HUDEP-2 (cell line): Measurements from ENCODE around the gene SHC1.

Experiments
- DNase-seq, 76 experiments: peaks; one replicate each; lab custom pipeline; 2025; ENCODE audit not compliant: unreplicated experiment in 76 of 76; lab: John Stamatoyannopoulos, UW

SHC1 gene

GRCh38 chr1:154943649-154944400, 26.7 kb downstream of the SHC1 start:
- peak in 13 of 76 experiments; percentile 5 to 25 (median 12) for DNase-seq

GRCh38 chr1:154941333-154942013, 29.1 kb downstream of the SHC1 start:
- no peak for DNase-seq

GRCh38 chr1:154940651-154941194, 29.8 kb downstream of the SHC1 start:
- no peak for DNase-seq

- no peak for DNase-seq
Observed at GRCh38 chr1:154940213-154940560, 30.4 kb downstream of the SHC1 start.

GRCh38 chr1:154938604-154939399, 31.7 kb downstream of the SHC1 start:
- DNase-seq: no peak

- no peak for DNase-seq
Observed at GRCh38 chr1:154937988-154938386, 32.6 kb downstream of the SHC1 start.

GRCh38 chr1:154937085-154937987, 33.2 kb downstream of the SHC1 start:
- DNase-seq: peak in 72 of 76 experiments; percentile 43 to 97 (median 85)

- DNase-seq: peak in 74 of 76 experiments; percentile 61 to 98 (median 91)
Observed at GRCh38 chr1:154936555-154937084, 33.9 kb downstream of the SHC1 start, which contains the start of gene PMVK. TSS of gene PMVK (minus strand) at chr1:154936719. CDS start at chr1:154936685, 34 bp downstream.

- peak in 1 of 76 experiments; percentile 20 for DNase-seq
Observed at GRCh38 chr1:154935749-154936554, 34.6 kb downstream of the SHC1 start.

- DNase-seq: no peak
Observed at GRCh38 chr1:154934358-154934948, 36.1 kb downstream of the SHC1 start.

- no peak for DNase-seq
Observed at GRCh38 chr1:154931940-154932487, 38.5 kb downstream of the SHC1 start.

GRCh38 chr1:154926201-154926600, 44.3 kb downstream of the SHC1 start:
- DNase-seq: no peak

- DNase-seq: no peak
Observed at GRCh38 chr1:154925335-154926170, 45.0 kb downstream of the SHC1 start.

GRCh38 chr1:154923695-154924094, 46.9 kb downstream of the SHC1 start:
- peak in 3 of 76 experiments; percentile 7 to 19 (median 9) for DNase-seq

GRCh38 chr1:154913273-154913672, 57.3 kb downstream of the SHC1 start:
- no peak for DNase-seq

- DNase-seq: no peak
Observed at GRCh38 chr1:154912755-154913154, 57.8 kb downstream of the SHC1 start.
